Activated naive CD4-positive, alpha-beta T cell treated with anti-CD3 and anti-CD28 coated beads, Interleukin-2, amount 50 U/mL, for 24 hours (primary cell): Measurements from ENCODE around the gene LRRC27.
A peak's percentile ranks its signal among the peaks of the same experiment; 100 is the strongest.

ENCODE experiments used
- H3K27ac Mint-ChIP-seq: one replicate; pipeline ENCODE4 v1.8.0; 2021; ENCODE audit warnings: mild to moderate bottlenecking, mixed read lengths
- H3K27me3 Mint-ChIP-seq: one replicate; pipeline ENCODE4 v1.8.0; 2021; ENCODE audit warnings: mixed read lengths
- H3K36me3 Mint-ChIP-seq: one replicate; pipeline ENCODE4 v1.8.0; 2021; ENCODE audit warnings: mixed read lengths
- H3K4me1 Mint-ChIP-seq: one replicate; pipeline ENCODE4 v1.8.0; 2021; ENCODE audit warnings: mixed read lengths
- H3K4me3 Mint-ChIP-seq: one replicate; pipeline ENCODE4 v1.8.0; 2021; ENCODE audit warnings: mild to moderate bottlenecking, mixed read lengths
- H3K9me3 Mint-ChIP-seq: one replicate; pipeline ENCODE4 v1.8.0; 2021; ENCODE audit warnings: mixed read lengths

The LRRC27 gene

GRCh38 chr10:132390921-132391675, 59.1 kb downstream of the LRRC27 start:
- no peak overlapping the region for H3K27ac Mint-ChIP-seq
- no peak overlapping the region for H3K4me3 Mint-ChIP-seq
- no peaks in the 10 kb centered on the region for H3K9me3 Mint-ChIP-seq
- no peaks in the 10 kb centered on the region for H3K36me3 Mint-ChIP-seq
- H3K4me1 Mint-ChIP-seq = peaks cover 3% of the 10 kb centered on the region
- H3K27me3 Mint-ChIP-seq = no peaks in the 10 kb centered on the region

- Mint-ChIP-seq H3K4me3 (no peak overlapping the region), H3K4me1 (peaks cover 3% of the 10 kb centered on the region), H3K27ac (no peak overlapping the region), H3K27me3 (no peaks in the 10 kb centered on the region), H3K9me3 (no peaks in the 10 kb centered on the region), H3K36me3 (no peaks in the 10 kb centered on the region)
These were observed 59.7 kb downstream of the LRRC27 start for GRCh38 chr10:132391676-132392020.

- Mint-ChIP-seq H3K27ac (peak overlapping the region; percentile 10), H3K4me1 (peaks cover 3% of the 10 kb centered on the region), H3K9me3 (no peaks in the 10 kb centered on the region), H3K4me3 (no peak overlapping the region), H3K36me3 (no peaks in the 10 kb centered on the region), H3K27me3 (no peaks in the 10 kb centered on the region)
These were observed 60.3 kb downstream of the LRRC27 start for GRCh38 chr10:132392184-132392800.

- no peaks in the 10 kb centered on the region for H3K36me3 Mint-ChIP-seq
- H3K9me3 Mint-ChIP-seq = no peaks in the 10 kb centered on the region
- no peaks in the 10 kb centered on the region for H3K27me3 Mint-ChIP-seq
- peaks cover 7% of the 10 kb centered on the region for H3K4me1 Mint-ChIP-seq
- no peak overlapping the region for H3K4me3 Mint-ChIP-seq
- peak overlapping the region; percentile 65 for H3K27ac Mint-ChIP-seq
These were observed 61.1 kb downstream of the LRRC27 start for GRCh38 chr10:132392811-132393694.

- Mint-ChIP-seq H3K4me3 (no peak overlapping the region), H3K27ac (peak overlapping the region; percentile 65), H3K27me3 (no peaks in the 10 kb centered on the region), H3K4me1 (peaks cover 9% of the 10 kb centered on the region), H3K9me3 (no peaks in the 10 kb centered on the region), H3K36me3 (no peaks in the 10 kb centered on the region)
These were observed 61.7 kb downstream of the LRRC27 start for GRCh38 chr10:132393695-132394181.

GRCh38 chr10:132394201-132394811, 62.3 kb downstream of the LRRC27 start:
- Mint-ChIP-seq H3K27me3 (no peaks in the 10 kb centered on the region), H3K9me3 (no peaks in the 10 kb centered on the region), H3K4me1 (peaks cover 9% of the 10 kb centered on the region), H3K27ac (no peak overlapping the region), H3K4me3 (peak overlapping the region; percentile 27), H3K36me3 (no peaks in the 10 kb centered on the region)

GRCh38 chr10:132394936-132395703, 63.1 kb downstream of the LRRC27 start:
- Mint-ChIP-seq H3K9me3 (no peaks in the 10 kb centered on the region), H3K4me3 (peak overlapping the region; percentile 27), H3K4me1 (peaks cover 17% of the 10 kb centered on the region), H3K27ac (no peak overlapping the region), H3K27me3 (no peaks in the 10 kb centered on the region), H3K36me3 (no peaks in the 10 kb centered on the region)

- no peaks in the 10 kb centered on the region for H3K9me3 Mint-ChIP-seq
- peaks cover 17% of the 10 kb centered on the region for H3K4me1 Mint-ChIP-seq
- no peaks in the 10 kb centered on the region for H3K27me3 Mint-ChIP-seq
- H3K27ac Mint-ChIP-seq = no peak overlapping the region
- H3K4me3 Mint-ChIP-seq = no peak overlapping the region
- H3K36me3 Mint-ChIP-seq = no peaks in the 10 kb centered on the region
These were observed 63.9 kb downstream of the LRRC27 start for GRCh38 chr10:132395704-132396493.

- H3K27me3 Mint-ChIP-seq = no peaks in the 10 kb centered on the region
- H3K9me3 Mint-ChIP-seq = no peaks in the 10 kb centered on the region
- no peaks in the 10 kb centered on the region for H3K36me3 Mint-ChIP-seq
- no peak overlapping the region for H3K4me3 Mint-ChIP-seq
- no peak overlapping the region for H3K27ac Mint-ChIP-seq
- H3K4me1 Mint-ChIP-seq = peaks cover 17% of the 10 kb centered on the region
These were observed 64.6 kb downstream of the LRRC27 start for GRCh38 chr10:132396494-132397035.

- peak within 1 kb of the TSS; percentile 17 for H3K27ac Mint-ChIP-seq
- H3K4me1 Mint-ChIP-seq = peaks cover 17% of the 10 kb centered on the region
- H3K36me3 Mint-ChIP-seq = no peaks in the 10 kb centered on the region
- H3K4me3 Mint-ChIP-seq = peak within 1 kb of the TSS; percentile 87
- H3K27me3 Mint-ChIP-seq = no peaks in the 10 kb centered on the region
- H3K9me3 Mint-ChIP-seq = no peaks in the 10 kb centered on the region
These were observed 65.1 kb downstream of the LRRC27 start, which contains the start of gene PWWP2B for GRCh38 chr10:132397036-132397541. Gene PWWP2B (plus strand): TSS chr10:132397200. CDS start chr10:132397227, 27 bp downstream.

- H3K27ac Mint-ChIP-seq = peak overlapping the region; percentile 17
- H3K36me3 Mint-ChIP-seq = no peaks in the 10 kb centered on the region
- no peaks in the 10 kb centered on the region for H3K9me3 Mint-ChIP-seq
- H3K27me3 Mint-ChIP-seq = no peaks in the 10 kb centered on the region
- peak overlapping the region; percentile 87 for H3K4me3 Mint-ChIP-seq
- peaks cover 17% of the 10 kb centered on the region for H3K4me1 Mint-ChIP-seq
These were observed 65.9 kb downstream of the LRRC27 start for GRCh38 chr10:132397671-132398565.

- Mint-ChIP-seq H3K27ac (no peak overlapping the region), H3K4me1 (peaks cover 17% of the 10 kb centered on the region), H3K9me3 (no peaks in the 10 kb centered on the region), H3K27me3 (no peaks in the 10 kb centered on the region), H3K4me3 (peak overlapping the region; percentile 65), H3K36me3 (no peaks in the 10 kb centered on the region)
These were observed 66.6 kb downstream of the LRRC27 start for GRCh38 chr10:132398566-132398991.
